Karpas-422 (cell line): ENCODE data around the gene CTXN1. TPM values are rescaled to one million over a fixed set of nuclear protein-coding genes. Genes with fewer than 3 reads are reported as not detected.

Source experiments
- DNase-seq: peaks from one replicate; pipeline ENCODE4 v3.0.0-alpha.2; 2015
- H2AFZ ChIP-seq: fragments of 200-600 bp; sonication (generic); 2 replicates; pipeline ENCODE4 v1.6.1; 2014; ENCODE audit warnings: antibody characterized with exemption, low read length, mixed read lengths
- H3K27ac ChIP-seq: fragments of 200-600 bp; sonication (generic); 2 replicates; pipeline ENCODE4 v1.5.1; 2014; ENCODE audit warnings: mild to moderate bottlenecking, low read length, moderate library complexity
- H3K27me3 ChIP-seq: fragments of 200-600 bp; sonication (generic); 2 replicates; pipeline ENCODE4 v1.6.1; 2014; ENCODE audit warnings: low read length, mixed read lengths
- H3K36me3 ChIP-seq: fragments of 200-600 bp; sonication (generic); 2 replicates; pipeline ENCODE4 v1.6.1; 2014; ENCODE audit warnings: low read length, mixed read lengths; ENCODE audit not compliant: insufficient read depth
- H3K4me1 ChIP-seq: fragments of 200-600 bp; sonication (generic); 2 replicates; pipeline ENCODE4 v1.6.1; 2014; ENCODE audit warnings: mild to moderate bottlenecking, low read length, mixed read lengths
- H3K4me2 ChIP-seq: fragments of 200-600 bp; sonication (generic); 2 replicates; pipeline ENCODE4 v1.6.1; 2014; ENCODE audit warnings: low read length, low read depth, mild to moderate bottlenecking; ENCODE audit not compliant: poor library complexity, severe bottlenecking
- H3K4me3 ChIP-seq: fragments of 200-600 bp; sonication (generic); 2 replicates; pipeline ENCODE4 v1.5.1; 2014; ENCODE audit warnings: mild to moderate bottlenecking, antibody characterized with exemption, low read length, mixed read lengths
- H3K79me2 ChIP-seq: fragments of 200-600 bp; sonication (generic); 2 replicates; pipeline ENCODE4 v1.6.1; 2014; ENCODE audit warnings: mild to moderate bottlenecking, low read length, mixed read lengths
- H3K9ac ChIP-seq: fragments of 200-600 bp; sonication (generic); 2 replicates; pipeline ENCODE4 v1.6.0; 2014; ENCODE audit warnings: low read length
- H3K9me2 ChIP-seq: fragments of 200-600 bp; sonication (generic), shearing (Covaris generic); replicated peaks from 2 replicates; pipeline ENCODE4 v1.6.0; 2014; ENCODE audit warnings: mild to moderate bottlenecking, low read length, moderate library complexity; ENCODE audit not compliant: insufficient read depth
- H3K9me3 ChIP-seq: fragments of 300-700, 200-600 bp; sonication (generic); 2 replicates; pipeline ENCODE4 v1.6.1; 2014; ENCODE audit warnings: low read length, mixed read lengths
- H4K20me1 ChIP-seq: fragments of 200-600 bp; sonication (generic); 2 replicates; pipeline ENCODE4 v1.6.1; 2014; ENCODE audit warnings: mild to moderate bottlenecking, antibody characterized with exemption, low read length, low read depth; ENCODE audit not compliant: insufficient read depth
- total RNA-seq: library from RNA; depleted of rRNA; stranded (reverse); fragments of >200 nt; shearing (Covaris generic); gene quantifications from 2 replicates; pipeline ENCODE4 v1.2.3, GENCODE V29; 2014; ENCODE audit warnings: low replicate concordance

The CTXN1 gene
- total RNA-seq, 1 experiment from 2014 or later = not detected

DNA sequence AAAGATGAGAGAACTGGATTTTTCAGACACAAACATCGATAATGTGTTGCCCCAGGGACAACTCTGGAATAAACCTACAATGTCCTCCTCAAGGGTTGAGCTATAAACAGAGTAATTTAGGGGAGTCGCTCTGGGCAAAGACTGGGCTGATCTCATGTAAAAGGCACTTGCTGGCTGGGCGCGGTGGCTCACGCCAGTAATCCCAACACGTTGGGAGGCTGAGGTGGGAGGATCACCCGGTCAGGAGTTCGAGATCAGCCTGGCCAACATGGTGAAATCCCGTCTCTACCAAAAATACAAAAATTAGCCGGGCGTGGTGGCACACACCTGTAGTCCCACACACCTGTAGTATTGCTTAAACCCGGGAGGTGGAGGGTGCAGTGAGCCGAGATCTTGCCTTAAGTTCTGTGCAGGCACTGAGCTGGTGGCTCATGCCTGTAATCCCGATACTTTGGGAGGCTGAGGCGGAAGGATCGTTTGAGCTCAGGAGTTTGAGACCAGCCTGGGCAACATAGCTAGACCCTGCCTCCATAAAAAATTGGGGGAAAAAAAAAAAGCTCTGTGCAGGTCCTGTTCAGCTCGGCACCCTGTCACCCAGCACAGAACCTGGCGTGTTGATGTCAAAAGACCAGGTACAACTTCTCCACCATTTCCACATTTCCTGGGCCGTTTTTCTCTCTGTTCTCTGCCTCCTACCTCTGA, 16.1 kb upstream of the CTXN1 start:
- peaks cover 8% of the 10 kb centered on the region; the same call in 1 of the 2 replicates for H3K36me3 ChIP-seq
- H3K4me3 ChIP-seq = peak overlapping the region; percentile 88
- peaks cover 46% of the 10 kb centered on the region for H3K79me2 ChIP-seq
- no peak overlapping the region for H3K27ac ChIP-seq
- peak overlapping the region; percentile 68 for H3K4me2 ChIP-seq
- peaks cover 3% of the 10 kb centered on the region; the same call in 1 of the 2 replicates for H4K20me1 ChIP-seq
- H3K27me3 ChIP-seq = no peaks in the 10 kb centered on the region
- peak overlapping the region; percentile 93 for H3K9ac ChIP-seq
- no peak overlapping the region for H2AFZ ChIP-seq
- DNase-seq = no peak
- H3K9me2 ChIP-seq = no peaks in the 10 kb centered on the region
- peaks cover 23% of the 10 kb centered on the region for H3K4me1 ChIP-seq
- no peaks in the 10 kb centered on the region for H3K9me3 ChIP-seq

DNA sequence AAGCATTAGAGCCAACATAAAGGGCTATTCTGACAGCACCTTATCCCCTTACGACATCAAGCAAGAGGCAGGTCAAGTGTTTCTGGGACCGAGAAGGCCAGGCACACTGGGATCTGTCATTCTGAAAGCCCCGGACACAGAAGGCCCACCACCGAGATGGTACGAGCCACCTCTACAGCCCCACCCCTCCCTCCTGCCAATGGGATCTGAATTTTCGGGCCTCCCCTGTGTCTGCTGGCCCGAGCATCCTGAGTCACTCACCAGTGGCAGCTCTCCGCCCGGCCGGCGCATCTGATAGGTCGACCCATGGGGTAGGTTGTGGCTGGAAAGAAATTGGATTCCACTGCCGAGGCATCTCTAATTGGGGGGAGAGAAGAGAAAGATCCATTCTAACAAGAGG, 14.9 kb upstream of the CTXN1 start:
- no peak overlapping the region for H2AFZ ChIP-seq
- H3K4me2 ChIP-seq = no peak overlapping the region
- no peak overlapping the region for H3K27ac ChIP-seq
- H3K36me3 ChIP-seq = peaks cover 8% of the 10 kb centered on the region; the same call in 1 of the 2 replicates
- H3K9me2 ChIP-seq = no peaks in the 10 kb centered on the region
- peaks cover 3% of the 10 kb centered on the region; the same call in 1 of the 2 replicates for H4K20me1 ChIP-seq
- H3K27me3 ChIP-seq = no peaks in the 10 kb centered on the region
- no peak for DNase-seq
- peaks cover 23% of the 10 kb centered on the region for H3K4me1 ChIP-seq
- H3K9me3 ChIP-seq = no peaks in the 10 kb centered on the region
- H3K79me2 ChIP-seq = peaks cover 46% of the 10 kb centered on the region
- H3K4me3 ChIP-seq = no peak overlapping the region
- H3K9ac ChIP-seq = no peak overlapping the region

DNA sequence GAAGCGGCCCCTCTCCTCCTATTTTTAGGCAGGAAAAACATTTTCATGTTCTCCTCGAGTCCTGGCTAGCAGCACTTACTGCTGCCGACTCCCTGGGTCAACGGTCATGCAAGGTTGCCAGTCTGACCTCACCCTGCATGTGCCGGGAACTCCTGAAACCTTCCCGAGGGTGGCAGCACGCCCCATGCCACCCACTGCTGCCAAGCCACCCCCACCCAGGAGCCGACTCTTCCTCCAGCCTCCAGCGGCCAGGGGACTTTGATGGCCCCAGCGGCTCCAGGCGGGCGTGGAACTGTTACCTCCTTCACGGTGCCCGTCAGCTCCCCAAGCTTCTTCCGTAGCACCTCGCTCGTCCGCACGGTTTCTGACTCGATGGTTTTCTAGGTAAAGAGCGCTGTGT, 8.8 kb upstream of the CTXN1 start:
- Histone ChIP-seq H3K9me2 (no peaks in the 10 kb centered on the region), H3K9me3 (no peaks in the 10 kb centered on the region), H3K9ac (no peak overlapping the region), H3K4me3 (no peak overlapping the region), H3K4me1 (no peaks in the 10 kb centered on the region), H3K79me2 (0 out of 2 replicates have a peak, but pooled peaks cover 4% of the 10 kb centered on the region), H3K27ac (no peak overlapping the region), H3K27me3 (no peaks in the 10 kb centered on the region), H3K4me2 (no peak overlapping the region), H4K20me1 (0 out of 2 replicates have a peak, but pooled peaks cover 6% of the 10 kb centered on the region), H3K36me3 (peaks cover 4% of the 10 kb centered on the region; the same call in 1 of the 2 replicates), H2AFZ (no peak overlapping the region)
- no peak for DNase-seq

DNA sequence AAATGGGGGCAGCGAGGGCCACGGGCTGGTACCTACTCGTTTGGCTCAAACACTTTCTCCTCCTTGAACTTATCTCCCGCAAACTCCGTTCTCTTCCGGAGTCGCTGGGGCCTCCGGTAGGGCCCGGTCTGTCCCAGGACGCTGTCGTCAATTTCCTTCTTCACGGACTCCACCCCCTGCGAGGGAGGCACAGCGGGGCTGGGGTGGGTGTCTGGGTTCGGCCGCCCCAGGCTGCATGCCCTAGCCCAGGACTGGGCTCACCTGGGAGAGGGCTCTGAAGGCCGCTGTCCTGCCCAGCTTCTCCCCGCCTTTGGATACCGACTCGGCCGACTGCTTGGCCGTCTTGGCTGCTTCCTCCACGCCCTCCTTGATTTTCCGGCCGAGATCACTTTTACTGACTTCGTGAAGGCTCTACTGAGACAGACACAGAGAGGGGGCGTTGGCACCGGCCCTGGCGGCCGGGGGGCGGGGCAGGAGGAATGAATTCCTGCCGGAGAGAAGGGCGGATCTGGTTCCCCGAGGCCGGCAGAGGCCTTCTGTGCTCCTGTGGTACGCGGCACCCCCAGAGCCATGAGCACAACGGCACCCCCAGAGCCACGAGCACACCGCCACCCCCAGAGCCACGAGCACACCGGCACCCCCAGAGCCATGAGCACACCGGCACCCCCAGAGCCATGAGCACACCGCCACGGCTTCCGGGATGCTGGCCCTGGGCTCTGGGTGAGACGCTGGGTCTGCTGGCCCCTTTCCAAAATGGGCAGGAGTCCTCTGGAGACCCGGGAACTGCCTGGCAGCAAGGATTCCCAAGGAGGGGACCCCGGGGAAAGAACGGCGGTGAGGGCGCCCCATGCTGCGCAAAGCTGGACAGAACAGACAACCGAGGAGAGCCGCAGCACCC, 8.1 kb upstream of the CTXN1 start:
- Histone ChIP-seq H3K9me3 (no peaks in the 10 kb centered on the region), H4K20me1 (peaks cover 7% of the 10 kb centered on the region; the same call in 1 of the 2 replicates), H3K4me1 (no peaks in the 10 kb centered on the region), H3K27ac (no peak overlapping the region), H3K9ac (no peak overlapping the region), H3K9me2 (no peaks in the 10 kb centered on the region), H3K36me3 (peaks cover 4% of the 10 kb centered on the region; the same call in 1 of the 2 replicates), H3K27me3 (no peaks in the 10 kb centered on the region), H3K79me2 (0 out of 2 replicates have a peak, but pooled peaks cover 3% of the 10 kb centered on the region), H3K4me2 (no peak overlapping the region), H2AFZ (no peak overlapping the region), H3K4me3 (no peak overlapping the region)
- no peak for DNase-seq

DNA sequence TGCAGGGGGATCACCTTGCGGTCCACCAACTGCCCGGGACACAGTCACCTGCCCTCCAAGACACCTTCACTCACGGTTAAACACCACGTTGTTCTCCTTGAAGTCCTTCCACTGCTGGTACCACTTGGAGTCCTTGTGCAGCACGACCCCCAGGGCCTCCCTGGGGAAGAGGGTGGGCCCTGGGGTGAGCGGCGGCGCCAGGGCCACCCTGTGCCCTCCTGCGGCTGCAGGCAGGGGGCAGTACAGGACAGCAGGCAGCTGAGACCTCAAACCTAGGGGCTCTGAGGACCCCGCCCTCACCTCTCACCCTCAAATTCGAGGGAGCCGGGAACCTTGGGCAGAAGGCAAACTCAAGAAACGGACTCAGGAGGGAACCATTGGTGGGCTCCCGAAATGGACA, 7.5 kb upstream of the CTXN1 start:
- H3K4me1 ChIP-seq = no peaks in the 10 kb centered on the region
- peaks cover 4% of the 10 kb centered on the region; the same call in 1 of the 2 replicates for H3K36me3 ChIP-seq
- no peaks in the 10 kb centered on the region for H3K9me2 ChIP-seq
- no peaks in the 10 kb centered on the region for H3K9me3 ChIP-seq
- no peak overlapping the region for H3K4me2 ChIP-seq
- no peak overlapping the region for H3K27ac ChIP-seq
- no peak overlapping the region for H3K9ac ChIP-seq
- H4K20me1 ChIP-seq = peaks cover 10% of the 10 kb centered on the region; the same call in 1 of the 2 replicates
- no peak overlapping the region for H3K4me3 ChIP-seq
- DNase-seq = no peak
- H3K79me2 ChIP-seq = no peaks in the 10 kb centered on the region
- H2AFZ ChIP-seq = no peak overlapping the region
- no peaks in the 10 kb centered on the region for H3K27me3 ChIP-seq

DNA sequence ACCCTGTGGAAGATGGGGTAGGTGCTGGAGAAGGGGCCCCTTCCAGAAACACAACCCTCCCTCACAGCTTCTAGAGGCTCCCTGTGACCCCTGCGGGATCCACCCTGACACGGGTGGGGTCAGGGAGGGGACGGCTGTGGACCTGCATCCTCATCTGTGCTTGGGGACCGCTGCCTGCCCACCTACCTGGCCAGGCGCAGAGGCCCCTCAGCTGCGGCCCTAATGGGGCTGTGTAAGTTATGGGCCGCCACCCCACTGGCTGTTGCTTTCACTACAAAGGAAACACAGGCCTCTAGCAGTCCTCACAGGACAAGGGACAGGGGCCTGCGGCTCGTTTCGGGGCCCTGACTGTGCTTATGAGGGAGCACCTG, 7.0 kb upstream of the CTXN1 start:
- Histone ChIP-seq H3K4me3 (no peak overlapping the region), H3K9ac (no peak overlapping the region), H3K36me3 (peaks cover 2% of the 10 kb centered on the region; the same call in 1 of the 2 replicates), H3K9me3 (no peaks in the 10 kb centered on the region), H4K20me1 (peaks cover 10% of the 10 kb centered on the region; the same call in 1 of the 2 replicates), H3K9me2 (no peaks in the 10 kb centered on the region), H3K27ac (no peak overlapping the region), H3K4me1 (no peaks in the 10 kb centered on the region), H3K27me3 (no peaks in the 10 kb centered on the region), H3K4me2 (no peak overlapping the region), H2AFZ (no peak overlapping the region), H3K79me2 (no peaks in the 10 kb centered on the region)
- DNase-seq = no peak

DNA sequence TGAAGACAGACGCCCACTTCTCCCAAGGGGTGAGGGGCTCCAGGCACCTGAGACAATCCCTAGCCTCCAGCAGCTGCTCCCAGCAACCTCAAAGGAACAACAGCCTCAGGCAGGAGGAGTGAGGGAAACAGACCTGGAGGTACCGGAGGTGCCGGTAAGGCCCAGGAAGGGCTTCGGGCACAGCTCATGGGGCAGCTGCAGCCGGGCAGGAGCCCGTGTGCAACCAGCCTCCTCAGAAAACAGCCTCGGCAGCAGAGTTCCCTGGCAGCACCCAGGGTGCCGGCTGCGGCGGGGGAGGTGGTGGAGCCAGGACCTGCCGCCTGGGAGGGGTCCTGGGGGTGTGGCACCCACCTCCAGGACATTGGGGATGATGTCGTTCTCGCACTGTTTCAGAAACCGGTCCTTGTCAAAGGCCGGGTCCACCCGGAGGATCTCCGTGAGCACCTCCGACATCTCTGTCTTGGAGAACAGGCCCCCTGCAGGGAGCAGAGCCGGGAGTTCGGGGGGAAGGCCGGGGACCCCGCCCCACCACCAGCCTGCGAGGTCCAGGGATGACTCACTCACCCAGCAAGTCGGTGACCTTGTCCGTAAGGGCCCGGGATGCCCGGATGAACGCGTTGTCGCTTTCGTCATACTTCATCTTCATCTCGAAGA, 6.5 kb upstream of the CTXN1 start:
- H3K9ac ChIP-seq = no peak overlapping the region
- no peaks in the 10 kb centered on the region for H3K27me3 ChIP-seq
- no peak overlapping the region for H2AFZ ChIP-seq
- no peak for DNase-seq
- no peaks in the 10 kb centered on the region for H3K36me3 ChIP-seq
- no peak overlapping the region for H3K27ac ChIP-seq
- no peaks in the 10 kb centered on the region for H3K9me2 ChIP-seq
- H3K79me2 ChIP-seq = no peaks in the 10 kb centered on the region
- no peak overlapping the region for H3K4me3 ChIP-seq
- no peaks in the 10 kb centered on the region for H3K4me1 ChIP-seq
- H3K9me3 ChIP-seq = no peaks in the 10 kb centered on the region
- peaks cover 7% of the 10 kb centered on the region; the same call in 1 of the 2 replicates for H4K20me1 ChIP-seq
- H3K4me2 ChIP-seq = no peak overlapping the region
